IMR-90 (cell line): ENCODE data around the gene PSMD6. TPM values are rescaled to one million over a fixed set of nuclear protein-coding genes. Genes with fewer than 3 reads are reported as not detected.

Experiments used
- ATAC-seq: fragments of 200-7000 bp; cut with Tn5 transposase; 2 replicates; pipeline ENCODE4 v1.9.1; 2020; ENCODE audit warnings: low read depth, mild to moderate bottlenecking, moderate library complexity
- BruUV-seq: library from RNA; stranded (reverse); fragments of 400-500 nt; replicated peaks from 2 replicates; lab custom pipeline; 2021; lab: Mats Ljungman, UMichigan
- CTCF ChIA-PET: fragments of 300-600 bp; formaldehyde crosslinking; extraction: SDS; loops from one replicate; lab custom pipeline; 2021; ENCODE audit warnings: antibody characterized with exemption; lab: Yijun Ruan, JAX
- POLR2A ChIA-PET: fragments of 300-600 bp; sonication (Branson Sonifier 250); formaldehyde crosslinking; loops from one replicate; lab custom pipeline; 2022; ENCODE audit warnings: antibody characterized with exemption; ENCODE audit not compliant: unreplicated experiment; lab: Charles Lee
- DNase-seq: peaks from one replicate; pipeline ENCODE4 v3.0.0; 2013
- H2AFZ ChIP-seq: replicated peaks from 2 replicates; pipeline ENCODE3; 2013; ENCODE audit warnings: low read length, mild to moderate bottlenecking; ENCODE audit not compliant: poor library complexity
- H2AK5ac ChIP-seq: 2 replicates; pipeline ENCODE4 v1.6.1; 2013; ENCODE audit warnings: low read depth, low read length, inconsistent platforms
- H2AK9ac ChIP-seq: replicated peaks from 2 replicates; pipeline ENCODE3; 2013; ENCODE audit warnings: mild to moderate bottlenecking, low read depth, low read length, moderate library complexity; ENCODE audit not compliant: poor library complexity
- H2BK120ac ChIP-seq: 2 replicates; pipeline ENCODE4 v1.6.1; 2013; ENCODE audit warnings: low read depth, low read length, inconsistent platforms
- H2BK15ac ChIP-seq: 3 replicates; pipeline ENCODE4 v1.6.1; 2013; ENCODE audit warnings: low read depth, low read length, inconsistent platforms
- H2BK20ac ChIP-seq: 2 replicates; pipeline ENCODE4 v1.6.1; 2013; ENCODE audit warnings: low read depth, mild to moderate bottlenecking, inconsistent platforms, low read length, moderate library complexity
- H2BK5ac ChIP-seq: 2 replicates; pipeline ENCODE4 v1.6.1; 2013; ENCODE audit warnings: mild to moderate bottlenecking, low read depth, low read length, inconsistent platforms; ENCODE audit not compliant: poor library complexity, severe bottlenecking
- H3K14ac ChIP-seq: replicated peaks from 2 replicates; pipeline ENCODE4 v1.6.1; 2013; ENCODE audit warnings: low read depth, low read length, inconsistent platforms
- H3K18ac ChIP-seq: 2 replicates; pipeline ENCODE4 v1.6.1; 2013; ENCODE audit warnings: low read depth, low read length, control low read depth
- H3K23ac ChIP-seq: 2 replicates; pipeline ENCODE4 v1.6.1; 2013; ENCODE audit warnings: low read depth, low read length, inconsistent platforms
- H3K27ac ChIP-seq: 2 replicates; pipeline ENCODE4 v1.5.1; 2013; ENCODE audit warnings: mild to moderate bottlenecking, control low read depth, low read length; ENCODE audit not compliant: insufficient read depth
- H3K27me3 ChIP-seq: 2 replicates; pipeline ENCODE4 v1.6.1; 2013; ENCODE audit warnings: low read length; ENCODE audit not compliant: control insufficient read depth, insufficient read depth
- H3K36me3 ChIP-seq: 2 replicates; pipeline ENCODE4 v1.6.1; 2013; ENCODE audit warnings: low read length, mixed read lengths; ENCODE audit not compliant: control insufficient read depth, insufficient read depth
- H3K4ac ChIP-seq: 2 replicates; pipeline ENCODE4 v1.6.1; 2013; ENCODE audit warnings: low read depth, low read length, inconsistent platforms
- H3K4me1 ChIP-seq: 2 replicates; pipeline ENCODE4 v1.6.1; 2013; ENCODE audit warnings: low read length, mixed read lengths; ENCODE audit not compliant: control insufficient read depth, insufficient read depth
- H3K4me2 ChIP-seq: 2 replicates; pipeline ENCODE4 v1.6.1; 2013; ENCODE audit warnings: low read depth, mild to moderate bottlenecking, control low read depth, low read length, moderate library complexity
- H3K4me3 ChIP-seq: 2 replicates; pipeline ENCODE4 v1.5.1; 2013; ENCODE audit warnings: low read depth, mild to moderate bottlenecking, control low read depth, low read length, moderate library complexity; ENCODE audit not compliant: insufficient read depth
- H3K56ac ChIP-seq: 2 replicates; pipeline ENCODE4 v1.6.1; 2013; ENCODE audit warnings: low read length, inconsistent platforms; ENCODE audit not compliant: insufficient read depth; ENCODE audit errors: extremely low read depth
- H3K79me1 ChIP-seq, 2 experiments: 2 replicates each; pipeline ENCODE4 v1.6.1; 2013; ENCODE audit warnings: low read length in 2 of 2, inconsistent platforms in 1 of 2, low read depth in 1 of 2
- H3K9ac ChIP-seq: 2 replicates; pipeline ENCODE4 v1.6.1; 2013; ENCODE audit warnings: low read depth, low read length, control low read depth
- H3K9me1 ChIP-seq: 2 replicates; pipeline ENCODE4 v1.6.1; 2013; ENCODE audit warnings: low read length, inconsistent platforms; ENCODE audit not compliant: insufficient read depth
- H3K9me3 ChIP-seq: 2 replicates; pipeline ENCODE4 v1.6.1; 2013; ENCODE audit warnings: low read length; ENCODE audit not compliant: control insufficient read depth, insufficient read depth
- H4K20me1 ChIP-seq: 2 replicates; pipeline ENCODE4 v1.6.1; 2013; ENCODE audit warnings: low read length, inconsistent platforms; ENCODE audit not compliant: insufficient read depth
- H4K5ac ChIP-seq: 2 replicates; pipeline ENCODE4 v1.6.1; 2013; ENCODE audit warnings: mild to moderate bottlenecking, low read depth, low read length, control low read depth
- H4K8ac ChIP-seq, 2 experiments: 2 replicates each; pipeline ENCODE4 v1.6.1; 2013; ENCODE audit warnings: low read depth in 2 of 2, low read length in 2 of 2, control low read depth in 1 of 2, inconsistent platforms in 1 of 2
- H4K91ac ChIP-seq: 2 replicates; pipeline ENCODE4 v1.6.1; 2013; ENCODE audit warnings: low read depth, low read length, inconsistent platforms; ENCODE audit not compliant: insufficient read depth
- CEBPB ChIP-seq: IDR thresholded peaks from 2 replicates; pipeline ENCODE4 v1.6.1; 2012; ENCODE audit warnings: low read depth, low read length, improper control_type of control experiment
- CHD1 ChIP-seq: IDR thresholded peaks from 2 replicates; pipeline ENCODE4 v1.6.1; 2012; ENCODE audit warnings: low read depth, low read length, improper control_type of control experiment
- FOS ChIP-seq: fragments of 150-350 bp; IDR thresholded peaks from 2 replicates; pipeline ENCODE4 v1.6.1; 2016; ENCODE audit warnings: low read depth, low read length
- MAFK ChIP-seq: IDR thresholded peaks from 2 replicates; pipeline ENCODE4 v1.6.1; 2012; ENCODE audit warnings: low read depth, low read length, improper control_type of control experiment
- MAZ ChIP-seq: IDR thresholded peaks from 2 replicates; pipeline ENCODE4 v1.6.1; 2012; ENCODE audit warnings: low read depth, mild to moderate bottlenecking, low read length, improper control_type of control experiment, moderate library complexity, borderline replicate concordance
- POLR2A ChIP-seq: IDR thresholded peaks from 2 replicates; pipeline ENCODE4 v1.6.1; 2012; ENCODE audit warnings: mild to moderate bottlenecking, low read depth, low read length
- RAD21 ChIP-seq: IDR thresholded peaks from 2 replicates; pipeline ENCODE4 v1.6.1; 2012; ENCODE audit warnings: low read length, improper control_type of control experiment
- RCOR1 ChIP-seq: IDR thresholded peaks from 2 replicates; pipeline ENCODE4 v1.6.1; 2012; ENCODE audit warnings: mild to moderate bottlenecking, low read length, improper control_type of control experiment; ENCODE audit not compliant: insufficient replicate concordance
- RFX5 ChIP-seq: IDR thresholded peaks from 2 replicates; pipeline ENCODE4 v1.8.0; 2012; ENCODE audit warnings: low read depth, mild to moderate bottlenecking, low read length, moderate library complexity
- WGBS, 2 experiments: methylation state at CpG; one replicate each; pipeline versions ENCODE4 v1.1.5 to v1.1.7; 2013; ENCODE audit warnings: missing lambda C conversion rate in 2 of 2; ENCODE audit not compliant: insufficient read length in 1 of 2; ENCODE audit errors: extremely low coverage in 2 of 2; 5-methylcytosine and 5-hydroxymethylcytosine counted together
- dilution Hi-C: fragments of 300-500 bp; cut with HindIII; formaldehyde crosslinking; loops from one replicate; pipeline ENCODE4 v1.14.3; 2018; ENCODE audit warnings: low sequenced_read_pairs; ENCODE audit not compliant: unreplicated experiment
- in situ Hi-C: fragments of 300-500 bp; cut with MboI; formaldehyde crosslinking; loops from 3 replicates; pipeline ENCODE4 v1.14.3; 2019; ENCODE audit warnings: low sequenced_read_pairs, inconsistent platforms, mixed read lengths
- intact Hi-C: fragments of 100-400 bp; cut with micrococcal nuclease; formaldehyde crosslinking; loops from 2 replicates; pipeline ENCODE4 v1.10.0; 2022
- polyA plus RNA-seq, 3 experiments: library from polyadenylated mRNA; depleted of rRNA; stranded (reverse); fragments of >200 nt; gene quantifications; 2 replicates each; pipeline ENCODE4 v1.2.3, GENCODE V29; 2012; ENCODE audit warnings: low replicate concordance in 1 of 3
- total RNA-seq: library from RNA; depleted of rRNA; stranded (reverse); fragments of >200 nt; gene quantifications from 2 replicates; pipeline ENCODE4 v1.2.3, GENCODE V29; 2012

The PSMD6 gene
- total and polyA plus RNA-seq, 2 of the 4 experiments (the other 2 are of a cell fraction) = 86.6 to 91.8 TPM

DNA sequence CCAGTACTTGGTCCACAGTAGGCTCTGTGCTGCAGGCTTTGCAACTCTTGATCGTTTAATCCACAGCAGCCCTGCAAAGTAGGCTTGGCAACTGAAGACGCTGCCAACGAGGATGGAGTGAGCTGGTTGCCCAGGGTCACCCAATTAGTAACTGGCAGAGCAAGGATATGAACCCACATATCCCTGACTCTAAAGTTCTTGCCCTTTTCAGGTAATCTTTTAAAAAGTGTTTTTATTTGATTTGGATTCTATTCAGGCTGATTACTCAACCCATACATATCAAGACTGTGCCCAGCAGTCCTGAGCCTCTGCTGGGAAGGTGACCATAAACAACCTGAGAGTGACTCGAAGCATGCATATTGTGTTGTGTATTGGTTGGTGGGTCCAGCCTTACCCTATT is 50.3 kb downstream of the PSMD6 start:
- intact Hi-C loops = no loop called here
- Histone ChIP-seq H2BK15ac (no peak overlapping the region), H4K8ac (no peak overlapping the region), H2BK120ac (peak overlapping the region; percentile 40; the same call in 1 of the 2 replicates), H3K14ac (peak overlapping the region; percentile 58; the same call in 1 of the 2 replicates), H2BK20ac (peak overlapping the region; percentile 38), H3K27ac (0 out of 2 replicates have a peak overlapping the region, but pooled peaks have one; percentile 0), H3K36me3 (peaks cover 7% of the 10 kb centered on the region; the same call in 1 of the 2 replicates), H2BK5ac (peak overlapping the region; percentile 45), H4K91ac (no peak overlapping the region), H4K20me1 (peaks cover 36% of the 10 kb centered on the region), H3K9me3 (no peaks in the 10 kb centered on the region), H2AK9ac (no peak overlapping the region), H2AFZ (no peak overlapping the region), H3K9ac (no peak overlapping the region), H3K4me2 (no peak overlapping the region), H3K9me1 (peaks cover 21% of the 10 kb centered on the region), H3K4me1 (peaks cover 33% of the 10 kb centered on the region), H2AK5ac (peak overlapping the region; percentile 18; the same call in 1 of the 2 replicates), H3K4me3 (no peak overlapping the region), H4K5ac (no peak overlapping the region), H3K27me3 (no peaks in the 10 kb centered on the region), H3K56ac (no peak overlapping the region), H3K23ac (peak overlapping the region; percentile 43; the same call in 1 of the 2 replicates), H3K79me1 (peaks cover 48 to 81% of the 10 kb centered on the region in 2 experiments), H3K18ac (peak overlapping the region; percentile 33; the same call in 1 of the 2 replicates), H3K4ac (peak overlapping the region; percentile 19)
- DNase-seq (no peak), ATAC-seq (no peak)
- no peak for TF ChIP-seq CHD1
- no peak for TF ChIP-seq RAD21
- no peak for TF ChIP-seq FOS
- TF ChIP-seq MAFK = no peak
- no peak for TF ChIP-seq CEBPB
- no peak for TF ChIP-seq POLR2A
- TF ChIP-seq MAZ = no peak
- no peak for TF ChIP-seq RFX5
- no peak for TF ChIP-seq RCOR1
- ChIA-PET POLR2A (no interaction called here), CTCF (no interaction called here)
- in situ Hi-C loops = no loop called here
- dilution Hi-C loops = no loop called here
- WGBS, 2 experiments = no CpG with 5 or more reads among the region's 4 CpGs
- BruUV-seq = no TSS peak
